ENCODE results near the gene LILRA1. TPM values are rescaled to one million over a fixed set of nuclear protein-coding genes. Genes with fewer than 3 reads are reported as not detected.
"Not testable (repeated sequence)": the region's sequence is repeated elsewhere in the genome, so short reads cannot be mapped to it uniquely, and the experiment has no call there.

The LILRA1 gene
- total RNA-seq (10 to 100 TPM in 1 of 2 donors, 1 to 10 TPM in 1; 1.8 to 13.5 TPM), polyA plus RNA-seq (ENCODE audit: insufficient read length in 6 of 6) (under 1 TPM; 0.45 to 0.76 (median 0.57) TPM)
- long read RNA-seq, donor 1 = 0 reads
- long read RNA-seq, donor 2 = 0 reads
- long read RNA-seq, donor 3 = 0 reads
- long read RNA-seq, donor 4 = 0 reads
- long read RNA-seq, donor 5, partial matches to known transcripts = 0 of 1 reads
- long read RNA-seq, donor 5, other reads (novel, unspliced or antisense) = 0 of 1 reads
- long read RNA-seq, donor 6 = 0 reads
- long read RNA-seq, donor 7 = 0 reads
- long read RNA-seq, donor 8 = 0 reads
- long read RNA-seq, donor 9 = 0 reads
- long read RNA-seq, donor 10, partial matches to known transcripts = 4 of 7 reads
- long read RNA-seq, donor 10, other reads (novel, unspliced or antisense) = 2 of 7 reads
- long read RNA-seq, donor 11 = 0 reads
- long read RNA-seq, donor 12 = 0 reads

DNA sequence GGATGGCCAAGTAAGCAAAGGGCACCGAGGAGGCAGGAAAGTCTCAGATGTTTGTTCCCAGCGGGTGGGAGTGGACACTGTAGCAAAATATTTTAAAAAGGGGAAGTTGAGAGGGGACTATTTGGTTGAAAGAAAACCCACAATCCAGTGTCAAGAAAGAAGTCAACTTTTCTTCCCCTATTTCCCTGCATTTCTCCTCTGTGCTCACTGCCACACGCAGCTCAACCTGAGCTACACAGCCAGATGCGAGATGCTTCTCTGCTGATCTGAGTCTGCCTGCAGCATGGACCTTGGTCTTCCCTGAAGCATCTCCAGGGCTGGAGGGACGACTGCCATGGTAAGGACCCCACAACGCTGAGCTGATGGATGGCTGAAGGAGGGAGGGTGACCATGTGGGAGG, at the start of gene LILRA1:
TSS of gene LILRA1 (plus strand) at position 188 of the 400 bp plus-strand sequence. CDS start 613 bp downstream, outside the sequence.
- H3K27me3 ChIP-seq = peaks cover 0 to 47% of the 10 kb centered on the region in 2 donors
- DNase-seq; H3K9me3 ChIP-seq; H3K36me3 ChIP-seq; intact Hi-C loops (cut with DNase I): not testable (repeated sequence)
- H3K4me1 ChIP-seq = peaks cover 0 to 20% of the 10 kb centered on the region in 2 donors
- ATAC-seq = peak; percentile 60
- peak within 1 kb of the TSS in 1 of 2 donors; percentile 90 for H3K27ac ChIP-seq
- H3K4me3 ChIP-seq = peak within 1 kb of the TSS in 1 of 2 donors; percentile 36

DNA sequence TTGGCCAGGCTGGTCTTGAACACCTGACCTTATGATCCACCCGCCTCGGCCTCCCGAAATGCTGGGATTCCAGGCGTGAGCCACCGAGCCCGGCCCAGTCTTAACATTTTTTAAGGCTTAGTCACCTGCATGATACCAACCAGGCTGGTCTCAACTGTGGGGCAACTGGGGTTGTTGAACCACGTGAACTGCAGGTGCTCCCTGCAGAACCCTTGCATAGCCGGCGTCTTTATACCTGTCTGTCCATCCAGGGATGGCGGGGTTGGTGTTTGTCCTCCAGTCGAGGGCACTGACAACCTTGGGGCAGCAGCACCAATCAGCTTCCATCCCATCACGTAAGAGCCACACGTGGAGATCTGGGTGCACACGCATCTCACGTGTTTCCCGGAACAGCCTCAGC, 44.6 kb upstream of the LILRA1 start:
- Histone ChIP-seq H3K36me3 (no peaks in the 10 kb centered on the region), H3K27ac (no peak overlapping the region), H3K4me3 (no peak overlapping the region), H3K9me3 (no peaks in the 10 kb centered on the region), H3K27me3 (peaks cover 0 to 27% of the 10 kb centered on the region in 2 donors), H3K4me1 (no peaks in the 10 kb centered on the region)
- intact Hi-C loops (cut with DNase I) = no loop called here
- TF ChIP-seq, protein P1, sequence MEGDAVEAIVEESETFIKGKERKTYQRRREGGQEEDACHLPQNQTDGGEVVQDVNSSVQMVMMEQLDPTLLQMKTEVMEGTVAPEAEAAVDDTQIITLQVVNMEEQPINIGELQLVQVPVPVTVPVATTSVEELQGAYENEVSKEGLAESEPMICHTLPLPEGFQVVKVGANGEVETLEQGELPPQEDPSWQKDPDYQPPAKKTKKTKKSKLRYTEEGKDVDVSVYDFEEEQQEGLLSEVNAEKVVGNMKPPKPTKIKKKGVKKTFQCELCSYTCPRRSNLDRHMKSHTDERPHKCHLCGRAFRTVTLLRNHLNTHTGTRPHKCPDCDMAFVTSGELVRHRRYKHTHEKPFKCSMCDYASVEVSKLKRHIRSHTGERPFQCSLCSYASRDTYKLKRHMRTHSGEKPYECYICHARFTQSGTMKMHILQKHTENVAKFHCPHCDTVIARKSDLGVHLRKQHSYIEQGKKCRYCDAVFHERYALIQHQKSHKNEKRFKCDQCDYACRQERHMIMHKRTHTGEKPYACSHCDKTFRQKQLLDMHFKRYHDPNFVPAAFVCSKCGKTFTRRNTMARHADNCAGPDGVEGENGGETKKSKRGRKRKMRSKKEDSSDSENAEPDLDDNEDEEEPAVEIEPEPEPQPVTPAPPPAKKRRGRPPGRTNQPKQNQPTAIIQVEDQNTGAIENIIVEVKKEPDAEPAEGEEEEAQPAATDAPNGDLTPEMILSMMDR (IDR thresholded peaks at IDR 0.05) = no peak
- DNase-seq (no peak), ATAC-seq (no peak)

DNA sequence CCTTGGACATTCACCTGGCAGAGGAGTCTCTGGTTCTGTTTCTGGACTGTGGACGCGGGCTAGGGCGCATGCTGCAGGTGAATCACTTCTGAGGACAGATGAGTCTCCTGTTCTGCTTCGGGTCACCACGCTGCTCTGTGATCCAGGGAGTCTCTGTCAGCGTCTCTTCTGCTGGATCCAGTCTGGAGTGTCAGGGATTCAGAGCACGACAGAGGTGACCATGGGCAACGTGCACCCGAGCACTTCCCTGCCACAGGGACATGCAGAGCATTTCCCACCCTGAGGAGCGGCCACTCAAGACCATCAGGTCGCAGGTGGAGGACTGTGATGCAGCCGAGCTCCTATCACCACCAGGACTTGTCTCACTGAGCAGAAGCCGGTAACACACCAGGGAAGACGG, 44.2 kb upstream of the LILRA1 start:
- Histone ChIP-seq H3K36me3 (no peaks in the 10 kb centered on the region), H3K27me3 (peaks cover 0 to 30% of the 10 kb centered on the region in 2 donors), H3K4me3 (no peak overlapping the region), H3K27ac (no peak overlapping the region), H3K9me3 (no peaks in the 10 kb centered on the region), H3K4me1 (no peaks in the 10 kb centered on the region)
- no peak for ATAC-seq
- no peak for DNase-seq
- TF ChIP-seq, protein P1 (IDR thresholded peaks at IDR 0.05) = no peak
- intact Hi-C loops (cut with DNase I) = no loop called here

DNA sequence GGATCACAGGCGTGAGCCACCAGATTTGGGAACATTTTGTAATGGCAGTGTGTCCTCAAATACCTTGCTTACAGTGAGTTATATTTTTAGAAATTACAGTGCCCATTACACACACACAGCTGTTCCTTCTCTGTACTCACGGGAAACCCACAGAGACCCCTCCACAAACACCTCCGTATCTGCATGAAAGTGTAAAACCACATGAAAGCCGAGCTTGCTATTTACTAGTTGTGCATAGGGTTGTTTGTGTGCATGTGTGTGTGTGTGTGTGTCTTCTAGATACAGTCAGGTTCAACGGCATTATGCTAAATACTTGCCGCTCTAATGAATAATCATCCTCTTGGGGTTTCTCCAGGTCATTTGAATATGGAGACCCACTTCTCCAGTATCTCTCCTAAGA, 42.1 kb upstream of the LILRA1 start:
- TF ChIP-seq, protein P1 (IDR thresholded peaks at IDR 0.05) = no peak
- Histone ChIP-seq H3K36me3 (no peaks in the 10 kb centered on the region), H3K9me3 (no peaks in the 10 kb centered on the region), H3K27ac (no peak overlapping the region), H3K4me1 (no peaks in the 10 kb centered on the region), H3K4me3 (no peak overlapping the region), H3K27me3 (peaks cover 0 to 47% of the 10 kb centered on the region in 2 donors)
- DNase-seq (no peak), ATAC-seq (no peak)
- intact Hi-C loops (cut with DNase I) = no loop called here

DNA sequence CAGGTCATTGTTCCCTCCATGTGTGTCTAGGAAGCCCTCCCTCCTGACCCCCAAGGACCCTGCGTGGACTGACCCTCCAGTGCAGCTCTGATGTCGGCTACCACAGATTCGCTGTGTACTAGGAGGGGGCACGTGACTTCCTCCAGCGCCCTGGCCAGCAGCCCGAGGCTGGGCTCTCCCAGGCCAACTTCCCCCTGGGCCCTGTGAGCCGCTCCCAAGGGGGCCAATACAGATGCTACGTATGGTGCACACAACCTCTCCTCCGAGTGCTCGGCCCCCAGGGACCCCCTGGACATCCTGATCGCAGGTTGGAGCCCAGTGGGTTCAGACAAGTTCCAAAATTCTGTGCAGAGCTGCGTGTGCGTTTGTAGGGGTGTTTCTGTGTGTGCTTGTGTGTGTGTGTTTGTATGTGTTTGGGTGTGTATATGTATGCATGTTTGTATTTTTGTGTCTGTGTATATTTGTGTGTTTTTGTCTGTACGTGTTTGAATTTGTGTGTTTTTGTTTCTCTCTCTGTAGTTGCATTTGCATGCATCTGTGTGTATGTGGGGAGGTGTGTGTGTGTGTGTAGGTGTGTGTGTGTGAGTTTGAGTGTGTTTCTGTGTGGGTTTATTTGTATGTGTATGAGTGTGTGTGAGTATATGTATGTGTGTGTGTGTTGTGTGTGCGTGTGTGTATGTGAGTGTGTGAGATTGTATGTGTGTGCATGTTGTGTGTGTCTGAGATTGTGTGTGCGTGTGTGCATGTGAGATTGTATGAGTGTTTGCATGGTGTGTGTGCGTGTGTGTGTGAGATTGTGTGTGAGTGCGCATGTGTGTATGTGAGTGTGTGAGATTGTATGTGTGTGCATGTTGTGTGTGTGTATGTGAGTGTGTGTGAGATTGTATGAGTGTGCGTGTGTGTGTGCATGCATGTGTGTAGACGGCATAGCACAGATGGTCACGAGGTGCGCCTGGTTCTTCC, 41.2 kb upstream of the LILRA1 start:
- no peak overlapping the region for H3K27ac ChIP-seq
- H3K9me3 ChIP-seq = no peaks in the 10 kb centered on the region
- no peaks in the 10 kb centered on the region for H3K36me3 ChIP-seq
- H3K4me1 ChIP-seq = no peaks in the 10 kb centered on the region
- TF ChIP-seq, protein P1 (IDR thresholded peaks at IDR 0.05) = no peak
- no peak overlapping the region for H3K4me3 ChIP-seq
- H3K27me3 ChIP-seq = peaks cover 0 to 39% of the 10 kb centered on the region in 2 donors
- intact Hi-C loops (cut with DNase I) = no loop called here
- ATAC-seq (peak; percentile 53), DNase-seq (peak in 2 of 4 donors; percentile 50 to 87)
